H7 (cell line): ENCODE data around the gene MCEE. TPM values are rescaled to one million over a fixed set of nuclear protein-coding genes. Genes with fewer than 3 reads are reported as not detected.
"Not testable (repeated sequence)": the region's sequence is repeated elsewhere in the genome, so short reads cannot be mapped to it uniquely, and the experiment has no call there.

ENCODE experiments used
- DNase-seq: peaks from one replicate; pipeline ENCODE4 v3.0.0; 2012
- H3K27me3 ChIP-seq: 2 replicates; pipeline ENCODE4 v1.6.0; 2011; ENCODE audit warnings: mild to moderate bottlenecking, low read length; ENCODE audit not compliant: control insufficient read depth, insufficient read depth
- H3K36me3 ChIP-seq: replicated peaks from 2 replicates; pipeline ENCODE4 v1.5.1; 2011; ENCODE audit warnings: low read length; ENCODE audit not compliant: control insufficient read depth, insufficient read depth
- H3K4me3 ChIP-seq: 2 replicates; pipeline ENCODE4 v1.5.1; 2011; ENCODE audit warnings: low read depth, mild to moderate bottlenecking, control low read depth, low read length, moderate library complexity; ENCODE audit not compliant: insufficient read depth
- total RNA-seq: library from RNA; depleted of rRNA; stranded (reverse); fragments of >200 nt; shearing (Covaris generic); gene quantifications from 2 replicates; pipeline ENCODE4 v1.2.3, GENCODE V29; 2014

MCEE gene
- total RNA-seq, 1 experiment from 2014 or later = 11.2 TPM

DNA sequence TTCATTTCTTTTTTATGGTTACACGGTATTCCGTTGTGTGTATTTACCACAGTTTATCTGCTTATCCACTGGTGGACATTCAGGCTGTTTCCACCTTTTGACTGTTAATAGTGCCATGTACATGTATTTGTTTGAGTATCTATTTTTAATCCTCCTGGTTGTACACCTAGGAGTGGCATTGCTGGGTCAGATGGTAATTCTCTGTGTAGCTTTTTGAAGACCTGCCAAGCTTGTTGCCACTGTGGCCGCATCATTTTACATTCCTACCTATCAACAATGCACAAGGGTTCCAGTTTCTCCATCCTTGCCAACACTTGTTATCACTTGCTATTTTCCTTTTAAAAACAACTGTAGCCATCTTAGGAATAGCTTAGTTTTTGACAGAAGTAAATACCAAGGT, 13.8 kb upstream of the MCEE start:
- peaks cover 45% of the 10 kb centered on the region for H3K36me3 ChIP-seq
- no peak for DNase-seq
- no peak overlapping the region for H3K4me3 ChIP-seq
- H3K27me3 ChIP-seq = no peaks in the 10 kb centered on the region

GRCh38 chr2:71136174-71136573, 6.1 kb upstream of the MCEE start:
- DNase-seq = no peak
- no peaks in the 10 kb centered on the region for H3K27me3 ChIP-seq
- H3K4me3 ChIP-seq = no peak overlapping the region
- peaks cover 28% of the 10 kb centered on the region for H3K36me3 ChIP-seq

- Histone ChIP-seq H3K36me3 (peaks cover 18% of the 10 kb centered on the region), H3K4me3 (no peak overlapping the region), H3K27me3 (no peaks in the 10 kb centered on the region)
- DNase-seq = no peak
Measured at GRCh38 chr2:71133603-71134002, 3.6 kb upstream of the MCEE start.

DNA sequence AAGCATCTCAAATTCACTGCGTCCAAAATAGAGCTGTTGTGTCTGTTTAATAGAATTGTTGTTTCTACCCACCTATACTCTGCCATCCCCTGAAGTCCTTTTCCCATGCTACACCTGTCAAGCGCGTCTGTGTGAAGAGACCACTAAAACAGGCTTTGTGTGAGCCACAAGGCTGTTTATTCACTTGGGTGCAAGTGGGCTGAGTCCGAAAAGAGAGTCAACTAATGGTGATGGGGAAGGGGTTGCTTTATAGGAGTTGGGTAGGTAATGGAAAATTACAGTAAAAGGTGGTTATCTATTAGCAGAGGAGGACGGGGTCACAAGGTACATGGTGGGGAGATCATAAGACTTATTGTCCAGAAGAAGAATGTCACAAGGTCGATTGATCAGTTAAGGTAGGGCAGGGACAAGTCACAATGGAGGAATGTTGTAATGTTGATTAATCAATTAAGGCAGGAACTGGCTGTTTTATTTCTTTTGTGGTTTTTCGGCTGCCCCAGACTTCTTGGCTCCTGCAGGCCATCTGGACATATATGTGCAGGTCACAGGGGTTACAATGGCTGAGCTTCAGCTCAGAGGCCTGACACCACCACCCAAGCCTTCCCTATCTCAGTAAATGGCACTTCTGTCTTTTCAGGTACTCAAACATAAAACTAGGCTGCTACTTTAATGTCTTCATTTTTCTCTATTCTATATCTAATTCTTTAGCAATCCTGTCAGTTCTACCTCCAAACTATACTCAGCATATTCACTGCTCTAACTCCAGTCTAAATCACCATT, 1.5 kb upstream of the MCEE start:
- not testable (repeated sequence) for DNase-seq, H3K27me3 ChIP-seq
- H3K4me3 ChIP-seq = peak overlapping the region; percentile 90
- peaks cover 13% of the 10 kb centered on the region for H3K36me3 ChIP-seq

GRCh38 chr2:71130905-71131244, 846 bp upstream of the MCEE start:
- Histone ChIP-seq H3K27me3 (no peaks in the 10 kb centered on the region), H3K4me3 (peak overlapping the region; percentile 90), H3K36me3 (peaks cover 10% of the 10 kb centered on the region)
- peak; percentile 41 for DNase-seq

DNA sequence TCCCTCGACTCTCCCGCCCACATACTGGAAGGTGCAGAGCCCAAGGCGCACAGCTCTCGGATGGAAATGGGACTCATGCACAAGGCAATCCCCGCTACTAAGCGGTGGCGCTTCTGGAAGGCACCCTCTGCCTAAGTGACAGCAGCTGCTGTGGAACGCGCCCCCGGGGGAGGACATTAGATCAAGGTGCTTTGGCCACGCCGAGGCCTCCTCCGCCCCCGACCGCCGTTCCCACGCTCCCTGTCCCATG, 202 bp downstream of the MCEE start:
- H3K36me3 ChIP-seq = peaks cover 6% of the 10 kb centered on the region
- no peak for DNase-seq

DNA sequence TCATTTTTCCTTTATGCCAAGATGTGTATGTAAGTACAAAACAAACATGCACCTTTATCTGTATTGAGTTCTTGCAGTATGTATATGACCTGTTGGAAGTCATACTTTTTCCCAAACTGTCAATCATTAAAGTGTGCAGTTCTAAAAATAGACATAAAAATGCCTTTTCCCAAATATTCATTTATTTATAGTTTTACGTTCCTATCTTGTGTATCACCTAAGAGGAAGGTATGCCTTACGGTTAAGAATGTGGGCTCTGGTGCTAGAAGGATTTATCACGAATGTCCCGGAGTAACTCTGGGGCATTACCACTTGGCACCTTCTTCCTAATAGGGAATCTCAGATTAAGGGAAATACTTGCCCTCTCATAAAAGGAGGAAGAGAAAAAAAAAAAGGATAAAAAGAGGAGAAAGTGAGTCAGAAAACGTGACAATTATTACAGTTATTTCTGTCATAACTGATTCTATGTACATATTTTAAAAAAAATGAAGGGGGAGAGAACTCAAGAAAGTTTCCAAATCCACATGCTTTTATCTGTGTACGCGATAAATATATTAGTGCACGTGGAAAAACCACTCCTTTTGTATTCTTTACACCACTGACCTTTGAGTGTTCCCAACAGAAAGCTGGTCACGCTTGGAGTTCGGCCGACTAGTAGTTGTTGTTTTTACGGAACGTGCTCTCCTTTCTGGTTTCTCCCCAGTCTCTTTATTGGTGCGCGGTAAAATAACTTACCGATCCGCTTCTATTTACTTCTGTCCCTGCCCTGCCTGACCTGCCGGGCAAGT, 721 bp downstream of the MCEE start:
- Histone ChIP-seq H3K27me3 (no peaks in the 10 kb centered on the region), H3K36me3 (peaks cover 2% of the 10 kb centered on the region), H3K4me3 (peak overlapping the region; percentile 90)
- no peak for DNase-seq

More for the DNA sequence above, 202 bp downstream of the MCEE start:
- Histone ChIP-seq H3K27me3 (no peaks in the 10 kb centered on the region), H3K4me3 (peak overlapping the region; percentile 90)

DNA sequence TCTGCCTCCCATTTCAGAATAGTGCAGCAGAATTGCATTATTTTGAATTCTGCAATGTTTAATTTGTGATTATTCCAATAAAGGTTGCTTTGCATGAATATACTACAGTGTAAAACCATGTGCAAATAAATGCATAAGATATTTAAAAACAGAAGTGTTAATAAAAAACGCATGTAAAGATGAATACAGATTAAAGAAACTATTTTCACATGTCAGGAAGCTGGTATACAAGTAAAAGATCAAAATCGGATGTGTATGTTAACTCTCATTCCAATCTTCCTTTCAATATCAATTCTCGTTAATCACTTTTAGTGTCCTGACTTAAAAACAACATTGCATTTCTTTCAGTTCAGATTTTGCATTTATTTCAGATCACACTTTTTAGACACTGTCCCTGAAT, 3.1 kb downstream of the MCEE start:
- Histone ChIP-seq H3K4me3 (no peak overlapping the region), H3K27me3 (no peaks in the 10 kb centered on the region), H3K36me3 (peaks cover 2% of the 10 kb centered on the region; the same call in 1 of the 2 replicates)
- no peak for DNase-seq

DNA sequence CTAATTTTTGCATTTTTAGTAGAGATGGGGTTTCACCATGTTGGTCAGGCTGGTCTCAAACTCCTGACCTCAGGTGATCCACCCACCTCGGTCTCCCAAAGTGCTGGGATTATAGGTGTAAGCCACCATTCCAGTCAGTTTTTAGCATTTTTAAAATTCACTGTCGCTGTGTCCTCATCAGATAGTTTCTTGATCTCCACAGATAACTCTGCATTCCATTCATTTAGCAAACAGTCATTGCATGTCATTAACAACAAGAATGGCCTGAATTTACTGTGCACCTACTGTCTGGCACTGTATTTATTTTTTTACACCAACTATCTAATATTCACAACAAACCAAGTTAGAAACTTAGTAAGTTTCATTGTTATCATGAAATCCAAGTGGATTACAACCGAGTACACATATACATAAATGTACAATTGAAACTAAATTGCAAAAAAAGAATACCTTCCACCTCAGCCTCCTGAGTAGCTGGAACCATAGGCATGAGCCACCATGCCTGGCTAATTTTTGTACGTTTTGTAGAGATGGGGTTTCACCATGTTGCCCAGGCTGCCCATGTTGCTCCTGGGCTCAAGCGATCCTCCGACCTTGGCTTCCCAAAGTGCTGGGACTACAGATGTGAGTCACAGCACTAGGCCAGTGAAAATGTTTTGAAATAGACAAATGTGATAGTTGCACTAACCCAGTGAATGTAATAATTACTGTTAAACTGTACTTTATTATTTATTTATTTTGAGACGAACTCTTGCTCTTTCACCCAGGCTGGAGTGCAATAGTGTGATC, 4.3 kb downstream of the MCEE start:
- H3K4me3 ChIP-seq = no peak overlapping the region

GRCh38 chr2:71122387-71123298, 7.4 kb downstream of the MCEE start:
- DNase-seq = no peak
- no peak overlapping the region for H3K4me3 ChIP-seq

More for the DNA sequence above, 4.3 kb downstream of the MCEE start:
- Histone ChIP-seq H3K27me3 (no peaks in the 10 kb centered on the region), H3K36me3 (peaks cover 2% of the 10 kb centered on the region; the same call in 1 of the 2 replicates)
- no peak for DNase-seq

GRCh38 chr2:71121479-71121878, 8.6 kb downstream of the MCEE start:
- no peak overlapping the region for H3K4me3 ChIP-seq
- H3K27me3 ChIP-seq = no peaks in the 10 kb centered on the region
- no peak for DNase-seq
- H3K36me3 ChIP-seq = peaks cover 2% of the 10 kb centered on the region

More at GRCh38 chr2:71122387-71123298, 7.4 kb downstream of the MCEE start:
- peaks cover 2% of the 10 kb centered on the region for H3K36me3 ChIP-seq
- no peaks in the 10 kb centered on the region for H3K27me3 ChIP-seq

DNA sequence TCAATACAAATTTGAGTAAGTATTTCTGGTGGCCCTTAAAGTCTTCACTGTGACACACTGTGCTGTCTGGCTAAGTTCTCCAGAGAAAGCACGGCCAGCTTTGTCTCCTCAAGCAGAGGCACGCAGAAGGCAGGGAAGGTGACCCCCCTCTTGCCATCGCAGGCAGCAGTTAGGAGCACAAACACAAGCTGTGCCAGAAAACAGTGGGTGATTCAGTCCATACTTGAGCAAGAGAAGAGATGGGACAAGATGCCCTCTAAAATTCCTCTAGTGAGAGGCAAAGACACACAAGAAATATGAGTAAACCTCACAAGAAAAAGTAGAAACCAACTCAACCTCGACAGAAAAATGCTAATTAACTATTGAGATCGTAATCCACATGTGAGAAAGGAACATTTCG, 9.8 kb downstream of the MCEE start:
- H3K27me3 ChIP-seq = no peaks in the 10 kb centered on the region
- H3K4me3 ChIP-seq = no peak overlapping the region
- DNase-seq = no peak
- peaks cover 3% of the 10 kb centered on the region for H3K36me3 ChIP-seq

DNA sequence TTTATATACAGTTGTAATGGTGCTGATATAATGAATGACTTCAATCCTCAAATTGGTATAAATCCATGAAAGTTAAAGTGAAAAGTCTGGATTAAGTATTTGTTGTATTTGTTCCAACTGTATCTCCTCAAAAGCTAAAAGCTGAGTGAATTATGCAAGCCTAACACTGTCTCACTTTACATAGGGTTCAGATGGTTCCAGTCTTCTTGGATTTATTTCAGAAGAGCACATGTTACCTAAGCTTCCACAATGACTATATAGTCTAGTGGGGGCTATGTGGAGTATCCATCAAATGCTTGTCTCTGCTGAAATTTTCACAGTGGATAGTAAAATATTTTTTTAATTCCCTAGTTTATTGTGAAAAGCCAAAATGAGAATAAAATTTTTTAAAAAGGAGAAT, 13.0 kb downstream of the MCEE start:
- no peaks in the 10 kb centered on the region for H3K27me3 ChIP-seq
- no peak overlapping the region for H3K4me3 ChIP-seq
- peaks cover 1% of the 10 kb centered on the region for H3K36me3 ChIP-seq
- DNase-seq = no peak

- no peak overlapping the region for H3K4me3 ChIP-seq
- no peaks in the 10 kb centered on the region for H3K27me3 ChIP-seq
- no peak for DNase-seq
- peaks cover 2% of the 10 kb centered on the region for H3K36me3 ChIP-seq
Measured at GRCh38 chr2:71113843-71114242, 16.2 kb downstream of the MCEE start.
